Measurements from ENCODE around the gene IQCH. TPM values are rescaled to one million over a fixed set of nuclear protein-coding genes. Genes with fewer than 3 reads are reported as not detected.

IQCH gene
- total and polyA plus RNA-seq, 2 experiments from 2014 or later, result 1.7 to 4.6 TPM

DNA sequence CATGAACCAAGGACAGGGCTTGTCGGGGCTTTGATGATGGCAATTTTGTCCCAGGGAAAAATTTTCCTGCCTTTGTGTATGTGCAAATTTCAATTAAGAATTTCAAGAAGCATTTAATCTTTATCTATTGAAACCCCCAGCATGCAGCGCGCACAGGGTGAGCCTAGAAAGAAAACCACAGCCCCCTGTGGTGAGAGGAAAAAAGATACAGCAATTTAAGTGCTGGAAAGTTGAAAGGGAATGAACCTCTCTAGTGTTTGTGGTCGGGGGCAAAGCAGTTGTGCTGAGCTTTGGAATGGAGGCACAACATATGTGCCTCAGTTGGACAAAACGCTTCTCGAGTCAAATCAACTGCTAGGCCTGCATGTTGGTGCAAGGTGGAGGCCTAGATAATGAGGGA is 154.6 kb downstream of the IQCH start:
- Histone ChIP-seq H3K36me3 (ENCODE audit: insufficient read depth) (no peaks in the 10 kb centered on the region), H3K79me2 (replicated peaks; ENCODE audit: insufficient read depth) (no peaks in the 10 kb centered on the region), H3K4me3 (no peak overlapping the region), H3F3A (replicated peaks; ENCODE audit: low read depth) (no peaks in the 10 kb centered on the region), H3K27ac (ENCODE audit: low read depth) (no peak overlapping the region), H3K27me3 (ENCODE audit: insufficient read depth) (no peaks in the 10 kb centered on the region), H2AFZ (no peak overlapping the region), H3K4me2 (0 out of 2 replicates have a peak overlapping the region, but pooled peaks have one; percentile 0), H4K20me1 (replicated peaks; ENCODE audit: insufficient read depth) (no peaks in the 10 kb centered on the region), H3K4me1 (ENCODE audit: insufficient read depth) (peaks cover 23% of the 10 kb centered on the region), H3K9me2 (ENCODE audit: insufficient read depth) (no peaks in the 10 kb centered on the region)
- Mint-ChIP-seq H3K9me3 (no peaks in the 10 kb centered on the region), H3K4me3 (no peak overlapping the region), H3K27ac (no peak overlapping the region; the same call in none of the 2 replicates), H3K4me1 (peaks cover 22% of the 10 kb centered on the region), H3K36me3 (ENCODE audit: low read depth) (no peaks in the 10 kb centered on the region), H3K27me3 (ENCODE audit: insufficient read depth, low read depth, poor library complexity) (peaks cover 2% of the 10 kb centered on the region)
- TF ChIP-seq ZNF331 (CRISPR knock-in tag; IDR thresholded peaks at IDR 0.05; ENCODE audit: low read depth) (no peak), EZH2phosphoT487 (IDR thresholded peaks at IDR 0.05; ENCODE audit: unreplicated experiment) (no peak), ETS1 (IDR thresholded peaks at IDR 0.05) (no peak)
- TF ChIP-seq, protein P1, sequence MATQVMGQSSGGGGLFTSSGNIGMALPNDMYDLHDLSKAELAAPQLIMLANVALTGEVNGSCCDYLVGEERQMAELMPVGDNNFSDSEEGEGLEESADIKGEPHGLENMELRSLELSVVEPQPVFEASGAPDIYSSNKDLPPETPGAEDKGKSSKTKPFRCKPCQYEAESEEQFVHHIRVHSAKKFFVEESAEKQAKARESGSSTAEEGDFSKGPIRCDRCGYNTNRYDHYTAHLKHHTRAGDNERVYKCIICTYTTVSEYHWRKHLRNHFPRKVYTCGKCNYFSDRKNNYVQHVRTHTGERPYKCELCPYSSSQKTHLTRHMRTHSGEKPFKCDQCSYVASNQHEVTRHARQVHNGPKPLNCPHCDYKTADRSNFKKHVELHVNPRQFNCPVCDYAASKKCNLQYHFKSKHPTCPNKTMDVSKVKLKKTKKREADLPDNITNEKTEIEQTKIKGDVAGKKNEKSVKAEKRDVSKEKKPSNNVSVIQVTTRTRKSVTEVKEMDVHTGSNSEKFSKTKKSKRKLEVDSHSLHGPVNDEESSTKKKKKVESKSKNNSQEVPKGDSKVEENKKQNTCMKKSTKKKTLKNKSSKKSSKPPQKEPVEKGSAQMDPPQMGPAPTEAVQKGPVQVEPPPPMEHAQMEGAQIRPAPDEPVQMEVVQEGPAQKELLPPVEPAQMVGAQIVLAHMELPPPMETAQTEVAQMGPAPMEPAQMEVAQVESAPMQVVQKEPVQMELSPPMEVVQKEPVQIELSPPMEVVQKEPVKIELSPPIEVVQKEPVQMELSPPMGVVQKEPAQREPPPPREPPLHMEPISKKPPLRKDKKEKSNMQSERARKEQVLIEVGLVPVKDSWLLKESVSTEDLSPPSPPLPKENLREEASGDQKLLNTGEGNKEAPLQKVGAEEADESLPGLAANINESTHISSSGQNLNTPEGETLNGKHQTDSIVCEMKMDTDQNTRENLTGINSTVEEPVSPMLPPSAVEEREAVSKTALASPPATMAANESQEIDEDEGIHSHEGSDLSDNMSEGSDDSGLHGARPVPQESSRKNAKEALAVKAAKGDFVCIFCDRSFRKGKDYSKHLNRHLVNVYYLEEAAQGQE (IDR thresholded peaks at IDR 0.05; ENCODE audit: unreplicated experiment), result no peak
- peak; percentile 44; the same call in 2 of the 3 replicates for ATAC-seq
- DNase-seq (ENCODE audit: low spot score), result peak; percentile 29

- no peaks in the 10 kb centered on the region for H3K36me3 Mint-ChIP-seq (ENCODE audit: low read depth)
- no peak overlapping the region for H3K27ac Mint-ChIP-seq
- no peaks in the 10 kb centered on the region for H3K36me3 ChIP-seq (ENCODE audit: insufficient read depth)
- no peak overlapping the region for H3K4me2 ChIP-seq
- no peaks in the 10 kb centered on the region for H3K27me3 ChIP-seq (ENCODE audit: insufficient read depth)
- no peaks in the 10 kb centered on the region for H4K20me1 ChIP-seq (replicated peaks; ENCODE audit: insufficient read depth)
- ATAC-seq, result no peak
- H3K4me1 Mint-ChIP-seq, result peaks cover 30% of the 10 kb centered on the region
- no peak overlapping the region for H3K4me3 ChIP-seq
- H3K4me3 Mint-ChIP-seq, result no peak overlapping the region
- no peaks in the 10 kb centered on the region for H3K9me2 ChIP-seq (ENCODE audit: insufficient read depth)
- no peak overlapping the region for H2AFZ ChIP-seq
- H3K79me2 ChIP-seq (replicated peaks; ENCODE audit: insufficient read depth), result no peaks in the 10 kb centered on the region
- H3K27me3 Mint-ChIP-seq (ENCODE audit: insufficient read depth, low read depth, poor library complexity), result peaks cover 2% of the 10 kb centered on the region
- H3K9me3 Mint-ChIP-seq, result no peaks in the 10 kb centered on the region
- no peak overlapping the region for H3K27ac ChIP-seq (ENCODE audit: low read depth)
- H3K4me1 ChIP-seq (ENCODE audit: insufficient read depth), result peaks cover 23% of the 10 kb centered on the region
- no peak for DNase-seq (ENCODE audit: low spot score)
- no peaks in the 10 kb centered on the region for H3F3A ChIP-seq (replicated peaks; ENCODE audit: low read depth)
- TF ChIP-seq ZNF462 (CRISPR knock-in tag; IDR thresholded peaks at IDR 0.05) (no peak), ZNF114 (CRISPR knock-in tag; IDR thresholded peaks at IDR 0.05) (no peak), STAT1 (IDR thresholded peaks at IDR 0.05; ENCODE audit: unreplicated experiment) (no peak), CREB1 (CRISPR knock-in tag; IDR thresholded peaks at IDR 0.05; ENCODE audit: low read depth) (no peak), POLR2AphosphoS5 (IDR thresholded peaks at IDR 0.05; ENCODE audit: low read depth) (no peak)
- TF ChIP-seq, protein P2, sequence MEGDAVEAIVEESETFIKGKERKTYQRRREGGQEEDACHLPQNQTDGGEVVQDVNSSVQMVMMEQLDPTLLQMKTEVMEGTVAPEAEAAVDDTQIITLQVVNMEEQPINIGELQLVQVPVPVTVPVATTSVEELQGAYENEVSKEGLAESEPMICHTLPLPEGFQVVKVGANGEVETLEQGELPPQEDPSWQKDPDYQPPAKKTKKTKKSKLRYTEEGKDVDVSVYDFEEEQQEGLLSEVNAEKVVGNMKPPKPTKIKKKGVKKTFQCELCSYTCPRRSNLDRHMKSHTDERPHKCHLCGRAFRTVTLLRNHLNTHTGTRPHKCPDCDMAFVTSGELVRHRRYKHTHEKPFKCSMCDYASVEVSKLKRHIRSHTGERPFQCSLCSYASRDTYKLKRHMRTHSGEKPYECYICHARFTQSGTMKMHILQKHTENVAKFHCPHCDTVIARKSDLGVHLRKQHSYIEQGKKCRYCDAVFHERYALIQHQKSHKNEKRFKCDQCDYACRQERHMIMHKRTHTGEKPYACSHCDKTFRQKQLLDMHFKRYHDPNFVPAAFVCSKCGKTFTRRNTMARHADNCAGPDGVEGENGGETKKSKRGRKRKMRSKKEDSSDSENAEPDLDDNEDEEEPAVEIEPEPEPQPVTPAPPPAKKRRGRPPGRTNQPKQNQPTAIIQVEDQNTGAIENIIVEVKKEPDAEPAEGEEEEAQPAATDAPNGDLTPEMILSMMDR (conservative IDR thresholded peaks at IDR 0.05; ENCODE audit: low read depth in 2 of 2), result no peak
Observed at GRCh38 chr15:67411486-67411885, 156.9 kb downstream of the IQCH start.
